ENCODE data around the gene TENT5C. TPM values are rescaled to one million over a fixed set of nuclear protein-coding genes. Genes with fewer than 3 reads are reported as not detected.

Gene TENT5C
- total RNA-seq, 1 experiment from 2014 or later = 0.48 TPM

DNA sequence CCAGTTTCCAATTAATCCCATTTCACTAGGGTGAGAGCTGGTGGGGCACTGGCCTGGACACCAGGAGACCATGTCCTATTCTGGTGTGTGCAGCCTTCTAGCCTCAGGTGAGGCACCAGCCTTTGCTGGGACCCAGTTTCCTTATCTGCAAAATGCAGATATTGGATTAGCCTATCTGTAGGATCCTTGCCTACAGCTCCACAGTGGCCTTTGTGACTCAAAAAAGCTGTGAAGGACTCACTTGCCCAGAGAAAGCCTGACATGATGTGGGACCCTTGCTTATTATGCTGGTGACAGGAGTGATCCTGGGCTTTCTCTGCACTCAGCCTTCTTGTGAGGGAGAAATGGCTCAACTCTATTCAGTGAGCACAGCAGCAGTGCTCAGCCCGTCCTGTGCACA lies 32.3 kb downstream of the TENT5C start:
- Histone ChIP-seq H3K36me3 (replicated peaks; ENCODE audit: control insufficient read depth, insufficient read depth, low read length) (no peaks in the 10 kb centered on the region), H3K27me3 (ENCODE audit: control insufficient read depth, insufficient read depth, low read length) (no peaks in the 10 kb centered on the region), H3K4me3 (ENCODE audit: insufficient read depth, low read depth, low read length) (no peak overlapping the region)
- DNase-seq = no peak

GRCh38 chr1:117638759-117639158 lies 32.9 kb downstream of the TENT5C start:
- DNase-seq = no peak
- no peaks in the 10 kb centered on the region for H3K36me3 ChIP-seq (replicated peaks; ENCODE audit: control insufficient read depth, insufficient read depth, low read length)
- H3K27me3 ChIP-seq (ENCODE audit: control insufficient read depth, insufficient read depth, low read length) = no peaks in the 10 kb centered on the region
- H3K4me3 ChIP-seq (ENCODE audit: insufficient read depth, low read depth, low read length) = no peak overlapping the region

- H3K27me3 ChIP-seq (ENCODE audit: control insufficient read depth, insufficient read depth, low read length) = no peaks in the 10 kb centered on the region
- DNase-seq = no peak
- H3K36me3 ChIP-seq (replicated peaks; ENCODE audit: control insufficient read depth, insufficient read depth, low read length) = no peaks in the 10 kb centered on the region
- no peak overlapping the region for H3K4me3 ChIP-seq (ENCODE audit: insufficient read depth, low read depth, low read length)
Measured at GRCh38 chr1:117639741-117640140, 33.9 kb downstream of the TENT5C start.

DNA sequence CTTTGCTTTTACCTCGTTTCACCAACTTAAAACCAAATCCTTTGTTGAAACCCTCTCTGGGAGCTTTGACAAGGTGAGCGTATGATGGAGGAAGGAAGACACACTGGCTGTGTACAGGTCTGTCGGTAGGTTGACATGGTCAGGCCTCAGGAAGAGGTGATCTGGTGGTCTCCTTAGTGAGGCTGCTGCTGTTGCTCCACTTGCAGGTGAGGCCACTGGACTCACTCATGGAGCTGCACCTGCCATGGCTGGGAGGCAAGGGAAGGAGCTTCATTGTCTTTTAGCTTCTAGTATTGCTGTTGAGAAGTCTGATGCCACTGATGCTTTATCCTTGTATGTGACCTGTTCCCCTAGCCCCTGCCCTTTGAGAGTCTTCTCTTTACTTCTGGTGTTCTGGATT lies 35.7 kb downstream of the TENT5C start:
- Histone ChIP-seq H3K27me3 (ENCODE audit: control insufficient read depth, insufficient read depth, low read length) (no peaks in the 10 kb centered on the region), H3K4me3 (ENCODE audit: insufficient read depth, low read depth, low read length) (no peak overlapping the region), H3K36me3 (replicated peaks; ENCODE audit: control insufficient read depth, insufficient read depth, low read length) (no peaks in the 10 kb centered on the region)
- no peak for DNase-seq

DNA sequence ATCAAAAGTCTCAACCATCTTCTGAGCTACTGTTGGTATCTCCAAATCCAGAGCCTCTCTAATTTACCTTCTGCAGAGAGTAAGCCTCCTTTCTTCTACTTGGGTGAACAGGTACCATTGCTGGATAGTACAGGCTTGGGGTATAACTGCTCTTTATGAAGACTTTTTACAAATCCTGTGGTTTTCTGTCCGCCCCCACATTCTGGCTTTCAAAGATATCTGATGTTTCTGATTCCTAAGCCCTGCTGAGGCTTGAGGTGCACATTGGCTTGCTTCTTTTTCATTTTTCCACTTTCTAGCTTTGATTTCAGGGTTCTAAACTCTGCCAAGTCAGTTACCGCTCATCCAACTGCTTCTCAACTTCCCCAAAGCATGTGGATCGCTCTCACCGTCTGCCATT lies 37.1 kb downstream of the TENT5C start:
- H3K27me3 ChIP-seq (ENCODE audit: control insufficient read depth, insufficient read depth, low read length) = no peaks in the 10 kb centered on the region
- no peaks in the 10 kb centered on the region for H3K36me3 ChIP-seq (replicated peaks; ENCODE audit: control insufficient read depth, insufficient read depth, low read length)
- no peak overlapping the region for H3K4me3 ChIP-seq (ENCODE audit: insufficient read depth, low read depth, low read length)
- no peak for DNase-seq

- Histone ChIP-seq H3K36me3 (replicated peaks; ENCODE audit: control insufficient read depth, insufficient read depth, low read length) (no peaks in the 10 kb centered on the region), H3K27me3 (ENCODE audit: control insufficient read depth, insufficient read depth, low read length) (no peaks in the 10 kb centered on the region), H3K4me3 (ENCODE audit: insufficient read depth, low read depth, low read length) (no peak overlapping the region)
- DNase-seq = no peak
Measured at GRCh38 chr1:117643601-117644000, 37.8 kb downstream of the TENT5C start.

DNA sequence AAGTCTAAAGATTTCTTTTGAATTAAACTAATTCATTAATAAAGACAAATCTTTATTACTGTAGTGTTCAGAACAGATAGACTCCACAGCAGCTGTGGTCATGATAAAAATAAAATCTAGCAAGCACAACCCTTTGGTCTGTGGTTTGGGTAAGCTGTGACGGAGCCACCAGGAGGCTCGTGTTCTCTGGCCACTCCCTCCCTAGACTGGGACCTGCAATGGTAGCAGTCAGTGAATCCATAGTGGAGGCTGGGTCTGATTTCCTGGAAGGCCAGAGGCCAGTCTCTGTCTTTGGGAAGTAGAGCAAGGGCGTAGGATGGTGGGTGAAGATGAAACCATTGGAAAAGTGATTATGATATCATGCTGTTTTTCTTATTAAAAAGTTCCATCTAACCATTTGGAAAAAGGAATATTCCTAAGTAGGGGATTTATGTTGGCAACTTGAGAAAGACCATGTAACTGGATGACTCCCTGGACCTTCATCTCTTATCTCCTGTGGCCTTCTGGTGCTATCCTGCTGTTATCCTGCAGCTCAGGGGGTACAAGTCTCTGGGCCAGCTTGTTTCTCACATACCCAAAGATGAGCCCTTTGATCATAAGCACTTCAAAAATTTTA lies 39.0 kb downstream of the TENT5C start:
- H3K36me3 ChIP-seq (replicated peaks; ENCODE audit: control insufficient read depth, insufficient read depth, low read length) = no peaks in the 10 kb centered on the region
- no peaks in the 10 kb centered on the region for H3K27me3 ChIP-seq (ENCODE audit: control insufficient read depth, insufficient read depth, low read length)
- H3K4me3 ChIP-seq (ENCODE audit: insufficient read depth, low read depth, low read length) = no peak overlapping the region
- no peak for DNase-seq

GRCh38 chr1:117645343-117645742 lies 39.5 kb downstream of the TENT5C start:
- DNase-seq = no peak
- H3K27me3 ChIP-seq (ENCODE audit: control insufficient read depth, insufficient read depth, low read length) = no peaks in the 10 kb centered on the region
- no peaks in the 10 kb centered on the region for H3K36me3 ChIP-seq (replicated peaks; ENCODE audit: control insufficient read depth, insufficient read depth, low read length)
- no peak overlapping the region for H3K4me3 ChIP-seq (ENCODE audit: insufficient read depth, low read depth, low read length)

- DNase-seq = no peak
- no peaks in the 10 kb centered on the region for H3K27me3 ChIP-seq (ENCODE audit: control insufficient read depth, insufficient read depth, low read length)
- H3K4me3 ChIP-seq (ENCODE audit: insufficient read depth, low read depth, low read length) = no peak overlapping the region
- H3K36me3 ChIP-seq (replicated peaks; ENCODE audit: control insufficient read depth, insufficient read depth, low read length) = no peaks in the 10 kb centered on the region
Measured at GRCh38 chr1:117646007-117646811, 40.4 kb downstream of the TENT5C start.

- no peaks in the 10 kb centered on the region for H3K27me3 ChIP-seq (ENCODE audit: control insufficient read depth, insufficient read depth, low read length)
- H3K36me3 ChIP-seq (replicated peaks; ENCODE audit: control insufficient read depth, insufficient read depth, low read length) = no peaks in the 10 kb centered on the region
- no peak overlapping the region for H3K4me3 ChIP-seq (ENCODE audit: insufficient read depth, low read depth, low read length)
- no peak for DNase-seq
Measured at GRCh38 chr1:117646956-117647355, 41.1 kb downstream of the TENT5C start.

DNA sequence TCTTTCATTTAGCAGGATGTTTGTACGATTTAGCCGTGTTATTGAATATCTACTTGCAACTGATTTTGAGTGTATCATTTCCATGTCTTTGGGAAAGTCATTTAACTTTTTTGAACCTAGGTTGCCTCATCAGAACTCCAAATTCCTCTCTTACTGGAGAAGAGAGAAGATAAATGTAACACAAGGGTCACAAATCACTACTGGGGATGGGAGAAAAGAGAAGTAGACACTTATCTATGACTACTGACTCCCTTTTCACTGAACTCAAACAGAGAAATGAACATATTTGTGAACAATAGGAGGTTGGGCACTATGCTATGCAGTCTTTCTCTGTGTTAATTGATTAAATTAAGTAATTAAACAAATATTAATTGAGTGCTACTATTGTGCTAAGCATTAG lies 42.2 kb downstream of the TENT5C start:
- no peak overlapping the region for H3K4me3 ChIP-seq (ENCODE audit: insufficient read depth, low read depth, low read length)
- H3K27me3 ChIP-seq (ENCODE audit: control insufficient read depth, insufficient read depth, low read length) = no peaks in the 10 kb centered on the region
- no peak for DNase-seq
- H3K36me3 ChIP-seq (replicated peaks; ENCODE audit: control insufficient read depth, insufficient read depth, low read length) = no peaks in the 10 kb centered on the region

DNA sequence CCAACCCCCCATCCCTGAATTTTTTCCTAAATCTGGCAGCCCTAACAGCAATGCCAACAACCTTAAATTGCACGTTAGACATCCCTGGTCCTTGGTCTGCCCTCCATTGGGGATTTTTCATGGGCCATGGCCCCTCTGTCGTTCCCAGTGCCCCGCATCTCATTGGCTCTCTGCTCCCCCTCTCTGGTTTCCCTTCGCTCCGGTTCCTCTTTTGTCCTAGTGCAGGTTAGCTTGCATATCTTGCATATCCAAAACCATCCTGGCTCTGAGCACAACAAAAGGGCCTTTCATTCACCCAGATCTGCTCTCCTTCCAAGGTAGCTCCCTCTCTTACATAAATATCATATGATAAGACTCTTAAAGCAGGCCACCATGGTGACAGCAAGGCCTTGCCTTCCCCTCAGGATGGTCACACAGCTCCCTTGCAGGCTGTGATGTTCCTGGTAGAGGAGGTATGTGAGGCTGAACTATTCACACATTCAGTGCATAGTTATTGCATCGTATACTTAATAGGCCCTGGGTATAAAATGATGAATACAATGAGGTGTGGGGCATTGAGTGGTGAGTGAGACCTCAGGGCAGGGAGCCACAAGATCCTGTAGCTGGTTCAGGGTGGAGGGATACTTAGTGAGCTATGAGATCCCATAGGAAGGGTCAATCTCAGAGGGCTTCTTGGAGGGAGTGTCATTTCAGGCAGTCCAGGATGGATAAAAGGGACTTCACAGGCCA lies 45.2 kb downstream of the TENT5C start:
- DNase-seq = no peak
- no peak overlapping the region for H3K4me3 ChIP-seq (ENCODE audit: insufficient read depth, low read depth, low read length)
- no peaks in the 10 kb centered on the region for H3K36me3 ChIP-seq (replicated peaks; ENCODE audit: control insufficient read depth, insufficient read depth, low read length)
- H3K27me3 ChIP-seq (ENCODE audit: control insufficient read depth, insufficient read depth, low read length) = peaks cover 1% of the 10 kb centered on the region; the same call in 1 of the 2 replicates

- Histone ChIP-seq H3K27me3 (ENCODE audit: control insufficient read depth, insufficient read depth, low read length) (peaks cover 4% of the 10 kb centered on the region; the same call in 1 of the 2 replicates), H3K36me3 (replicated peaks; ENCODE audit: control insufficient read depth, insufficient read depth, low read length) (no peaks in the 10 kb centered on the region), H3K4me3 (ENCODE audit: insufficient read depth, low read depth, low read length) (no peak overlapping the region)
- no peak for DNase-seq
Measured at GRCh38 chr1:117651616-117652015, 45.8 kb downstream of the TENT5C start.

DNA sequence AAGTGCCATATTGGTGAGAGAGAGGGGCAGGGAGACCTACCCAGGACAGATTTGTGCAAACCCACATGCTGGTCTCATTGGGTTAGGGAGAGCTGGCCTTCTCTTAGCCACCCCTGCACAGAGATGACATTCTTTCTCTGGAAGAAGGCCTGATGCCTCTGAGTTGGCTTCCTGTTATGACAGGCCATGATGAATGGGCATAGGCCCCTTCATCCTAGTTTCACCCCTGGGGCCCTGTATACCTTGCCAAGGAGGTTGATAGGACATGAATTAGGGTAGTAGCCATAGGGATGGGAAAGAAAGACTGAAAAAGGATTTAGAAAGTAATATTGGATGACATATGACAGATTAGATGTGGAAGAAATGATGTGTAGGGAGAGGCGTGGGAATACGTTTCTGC lies 46.6 kb downstream of the TENT5C start:
- H3K4me3 ChIP-seq (ENCODE audit: insufficient read depth, low read depth, low read length) = no peak overlapping the region
- no peaks in the 10 kb centered on the region for H3K36me3 ChIP-seq (replicated peaks; ENCODE audit: control insufficient read depth, insufficient read depth, low read length)
- DNase-seq = no peak
- peaks cover 4% of the 10 kb centered on the region; the same call in 1 of the 2 replicates for H3K27me3 ChIP-seq (ENCODE audit: control insufficient read depth, insufficient read depth, low read length)

- no peak for DNase-seq
Measured at GRCh38 chr1:117653195-117653594, 47.3 kb downstream of the TENT5C start.

More at GRCh38 chr1:117653195-117653594, 47.3 kb downstream of the TENT5C start:
- Histone ChIP-seq H3K27me3 (ENCODE audit: control insufficient read depth, insufficient read depth, low read length) (peaks cover 4% of the 10 kb centered on the region; the same call in 1 of the 2 replicates), H3K4me3 (ENCODE audit: insufficient read depth, low read depth, low read length) (no peak overlapping the region), H3K36me3 (replicated peaks; ENCODE audit: control insufficient read depth, insufficient read depth, low read length) (no peaks in the 10 kb centered on the region)

Data from H7 (cell line).